Measurements from ENCODE around the gene UTS2R.
A peak's percentile ranks its signal among the peaks of the same experiment; 100 is the strongest.
"Not testable (repeated sequence)": the region's sequence is repeated elsewhere in the genome, so short reads cannot be mapped to it uniquely, and the experiment has no call there.

The UTS2R gene

GRCh38 chr17:82411396-82412053 is 40.0 kb downstream of the UTS2R start:
- DNase-seq = no peak

GRCh38 chr17:82412081-82412480 is 40.5 kb downstream of the UTS2R start:
- DNase-seq = not testable (repeated sequence)

DNA sequence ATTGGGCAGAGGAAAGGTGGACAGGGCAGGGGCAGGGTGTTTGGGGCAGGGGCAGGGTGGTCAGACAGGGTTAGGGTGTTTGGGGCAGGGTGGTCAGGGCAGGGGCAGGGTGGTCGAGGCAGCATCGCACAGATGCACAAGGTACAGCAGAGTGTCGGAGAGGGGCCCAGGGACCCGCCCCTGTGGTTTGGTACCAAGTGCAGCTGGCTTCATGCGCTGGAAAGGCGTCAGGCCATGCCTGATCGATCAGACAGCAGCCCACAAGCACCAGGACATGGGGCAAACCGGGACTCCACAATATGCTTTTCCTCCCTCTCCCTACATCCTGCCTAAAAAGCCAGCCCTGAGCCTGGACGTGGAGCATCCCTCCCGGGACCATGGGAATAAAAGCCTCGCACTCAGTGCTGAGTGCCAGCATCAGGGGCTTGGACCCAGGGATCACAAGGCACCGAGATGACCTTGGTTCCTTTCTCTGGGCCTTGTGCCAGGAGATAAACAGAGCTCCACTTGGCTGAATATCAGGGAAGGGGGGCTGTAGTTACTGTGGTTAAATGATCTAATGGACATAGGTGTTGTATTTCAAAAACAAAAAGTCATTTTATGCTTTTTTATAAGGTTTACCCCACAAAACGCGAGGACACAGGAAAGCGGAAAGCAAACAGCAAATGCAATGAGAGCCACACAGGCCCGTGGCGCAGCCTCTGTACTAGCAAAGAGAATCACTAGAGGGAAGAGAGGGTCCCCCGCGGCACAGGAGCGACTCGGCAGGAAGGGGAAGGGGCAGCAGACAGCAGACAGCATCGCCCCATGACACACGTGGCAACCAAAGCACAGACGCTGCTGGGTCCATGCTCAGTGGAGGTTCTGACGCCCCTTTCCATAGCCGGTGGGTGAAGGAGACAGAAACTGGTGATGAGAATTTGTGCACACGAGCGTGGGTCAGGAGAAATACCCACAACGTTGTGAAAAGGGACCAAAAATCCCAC is 41.3 kb downstream of the UTS2R start:
- DNase-seq = no peak

GRCh38 chr17:82414548-82415281 is 43.1 kb downstream of the UTS2R start:
- peak; percentile 86 for DNase-seq

- DNase-seq = no peak
Measured at GRCh38 chr17:82415336-82415735, 43.8 kb downstream of the UTS2R start.

DNA sequence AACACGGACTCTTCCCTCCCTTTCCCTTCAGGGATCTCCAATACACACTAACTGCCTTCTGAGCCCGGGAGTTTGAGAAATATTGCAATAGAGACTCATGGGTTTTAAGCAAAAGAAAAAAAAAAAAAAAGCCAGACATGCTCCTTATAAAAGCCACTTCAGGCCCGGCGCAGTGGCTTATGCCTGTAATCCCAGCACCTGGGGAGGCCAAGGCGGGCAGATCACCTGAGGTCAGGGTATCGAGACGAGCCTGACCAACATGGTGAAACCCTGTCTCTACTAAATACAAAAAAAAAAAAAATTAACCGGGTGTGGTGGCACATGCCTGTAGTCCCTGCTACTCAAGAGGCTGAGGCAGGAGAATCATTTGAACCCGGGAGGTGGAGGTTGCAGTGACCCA is 44.2 kb downstream of the UTS2R start:
- no peak for DNase-seq

GRCh38 chr17:82416264-82416663 is 44.7 kb downstream of the UTS2R start:
- no peak for DNase-seq

GRCh38 chr17:82416771-82417170 is 45.2 kb downstream of the UTS2R start:
- no peak for DNase-seq

- DNase-seq = peak; percentile 94
Measured at GRCh38 chr17:82418001-82418986, 46.7 kb downstream of the UTS2R start, which contains the start of the genes HEXD and OGFOD3. HEXD (plus strand) TSS chr17:82418347; CDS start chr17:82419800, 1,453 bp downstream. OGFOD3 (minus strand) TSS chr17:82418586; CDS start chr17:82418485, 101 bp downstream.

GRCh38 chr17:82419540-82419939 is 48.0 kb downstream of the UTS2R start:
- DNase-seq = no peak

- no peak for DNase-seq
Measured at GRCh38 chr17:82424001-82424862, 52.7 kb downstream of the UTS2R start.

DNA sequence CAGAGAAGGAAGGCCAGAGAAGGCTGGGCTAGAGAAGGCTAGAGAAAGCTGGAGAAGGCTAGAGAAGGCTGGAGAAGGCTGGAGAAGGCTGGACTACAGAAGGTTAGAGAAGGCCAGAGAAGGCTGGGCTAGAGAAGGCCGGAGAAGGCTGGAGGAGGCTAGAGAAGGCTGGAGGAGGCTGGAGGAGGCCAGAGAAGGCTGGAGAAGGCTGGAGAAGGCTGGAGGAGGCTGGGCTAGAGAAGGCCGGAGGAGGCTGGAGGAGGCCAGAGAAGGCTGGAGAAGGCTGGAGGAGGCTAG is 53.2 kb downstream of the UTS2R start:
- no peak for DNase-seq
